ENCODE results near the gene OLFML3.

OLFML3 gene

GRCh38 chr1:113934006-113934405, 45.3 kb upstream of the OLFML3 start:
- no peak for TF ChIP-seq CTCF (IDR thresholded peaks at IDR 0.05; ENCODE audit: poor library complexity, severe bottlenecking)
- peaks cover 19% of the 10 kb centered on the region for H3K4me1 ChIP-seq (ENCODE audit: insufficient read depth, poor library complexity, severe bottlenecking)

GRCh38 chr1:113934511-113935055, 44.7 kb upstream of the OLFML3 start:
- TF ChIP-seq CTCF (IDR thresholded peaks at IDR 0.05; ENCODE audit: poor library complexity, severe bottlenecking) = no peak
- Histone ChIP-seq H3K27me3 (ENCODE audit: insufficient read depth, poor library complexity, severe bottlenecking) (no peaks in the 10 kb centered on the region), H3K4me3 (ENCODE audit: severe bottlenecking) (no peak overlapping the region), H3K4me1 (ENCODE audit: insufficient read depth, poor library complexity, severe bottlenecking) (peaks cover 19% of the 10 kb centered on the region), H3K27ac (ENCODE audit: poor library complexity, severe bottlenecking) (no peak overlapping the region), H3K36me3 (ENCODE audit: low read depth) (no peaks in the 10 kb centered on the region), H3K9me3 (ENCODE audit: severe bottlenecking) (no peaks in the 10 kb centered on the region)
- ATAC-seq (ENCODE audit: low read depth) (no peak), DNase-seq (ENCODE audit: low spot score) (no peak)

More at GRCh38 chr1:113934006-113934405, 45.3 kb upstream of the OLFML3 start:
- Histone ChIP-seq H3K27me3 (ENCODE audit: insufficient read depth, poor library complexity, severe bottlenecking) (no peaks in the 10 kb centered on the region), H3K4me3 (ENCODE audit: severe bottlenecking) (no peak overlapping the region), H3K36me3 (ENCODE audit: low read depth) (no peaks in the 10 kb centered on the region), H3K27ac (ENCODE audit: poor library complexity, severe bottlenecking) (no peak overlapping the region), H3K9me3 (ENCODE audit: severe bottlenecking) (no peaks in the 10 kb centered on the region)
- DNase-seq (ENCODE audit: low spot score) (no peak), ATAC-seq (ENCODE audit: low read depth) (no peak)

- no peaks in the 10 kb centered on the region for H3K9me3 ChIP-seq (ENCODE audit: severe bottlenecking)
- H3K4me3 ChIP-seq (ENCODE audit: severe bottlenecking) = no peak overlapping the region
- no peak for DNase-seq (ENCODE audit: low spot score)
- no peaks in the 10 kb centered on the region for H3K27me3 ChIP-seq (ENCODE audit: insufficient read depth, poor library complexity, severe bottlenecking)
- H3K4me1 ChIP-seq (ENCODE audit: insufficient read depth, poor library complexity, severe bottlenecking) = peaks cover 19% of the 10 kb centered on the region
- peaks cover 2% of the 10 kb centered on the region for H3K36me3 ChIP-seq (ENCODE audit: low read depth)
- no peak overlapping the region for H3K27ac ChIP-seq (ENCODE audit: poor library complexity, severe bottlenecking)
- ATAC-seq (ENCODE audit: low read depth) = no peak
- no peak for TF ChIP-seq CTCF (IDR thresholded peaks at IDR 0.05; ENCODE audit: poor library complexity, severe bottlenecking)
Measured at GRCh38 chr1:113935176-113935575, 44.1 kb upstream of the OLFML3 start.

GRCh38 chr1:113935970-113936369, 43.3 kb upstream of the OLFML3 start:
- Histone ChIP-seq H3K9me3 (ENCODE audit: severe bottlenecking) (no peaks in the 10 kb centered on the region), H3K4me3 (ENCODE audit: severe bottlenecking) (no peak overlapping the region), H3K36me3 (ENCODE audit: low read depth) (peaks cover 10% of the 10 kb centered on the region), H3K4me1 (ENCODE audit: insufficient read depth, poor library complexity, severe bottlenecking) (peaks cover 13% of the 10 kb centered on the region), H3K27me3 (ENCODE audit: insufficient read depth, poor library complexity, severe bottlenecking) (no peaks in the 10 kb centered on the region), H3K27ac (ENCODE audit: poor library complexity, severe bottlenecking) (no peak overlapping the region)
- no peak for TF ChIP-seq CTCF (IDR thresholded peaks at IDR 0.05; ENCODE audit: poor library complexity, severe bottlenecking)
- ATAC-seq (ENCODE audit: low read depth) (no peak), DNase-seq (ENCODE audit: low spot score) (no peak)

- DNase-seq (ENCODE audit: low spot score) (no peak), ATAC-seq (ENCODE audit: low read depth) (no peak)
- no peak for TF ChIP-seq CTCF (IDR thresholded peaks at IDR 0.05; ENCODE audit: poor library complexity, severe bottlenecking)
- Histone ChIP-seq H3K27ac (ENCODE audit: poor library complexity, severe bottlenecking) (no peak overlapping the region), H3K4me1 (ENCODE audit: insufficient read depth, poor library complexity, severe bottlenecking) (peaks cover 3% of the 10 kb centered on the region), H3K27me3 (ENCODE audit: insufficient read depth, poor library complexity, severe bottlenecking) (no peaks in the 10 kb centered on the region), H3K4me3 (ENCODE audit: severe bottlenecking) (no peak overlapping the region), H3K36me3 (ENCODE audit: low read depth) (peaks cover 20% of the 10 kb centered on the region), H3K9me3 (ENCODE audit: severe bottlenecking) (no peaks in the 10 kb centered on the region)
Measured at GRCh38 chr1:113937146-113937545, 42.1 kb upstream of the OLFML3 start.
